HK-2 (cell line): ENCODE data around the gene AUTS2.

Experiments
- DNase-seq: peaks from one replicate; pipeline ENCODE4 v3.0.0-alpha.2; 2018; ENCODE audit not compliant: unreplicated experiment

The AUTS2 gene

DNA sequence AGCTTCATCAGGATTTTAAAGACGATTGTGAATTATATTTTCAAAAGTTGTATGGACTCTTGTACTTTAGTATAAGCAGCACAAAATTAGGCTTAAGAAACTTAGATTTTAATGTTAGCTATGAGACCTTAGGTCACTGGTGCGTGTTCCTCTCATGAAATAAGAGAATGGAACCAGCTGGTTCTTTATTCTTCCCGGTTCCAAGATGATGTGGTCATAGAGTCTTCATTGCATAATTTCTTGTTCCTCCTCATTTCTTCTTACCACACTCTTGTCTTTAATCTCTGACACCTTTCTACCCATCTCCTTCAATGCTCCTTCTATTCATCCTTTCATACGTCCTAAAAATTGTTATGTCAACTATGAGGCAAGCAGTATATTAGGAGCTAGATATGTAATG lies 437.2 kb downstream of the AUTS2 start:
- DNase-seq, result no peak

- no peak for DNase-seq
Observed at GRCh38 chr7:70035955-70036354, 437.7 kb downstream of the AUTS2 start.

GRCh38 chr7:70036695-70037094 lies 438.4 kb downstream of the AUTS2 start:
- no peak for DNase-seq

- no peak for DNase-seq
Observed at GRCh38 chr7:70037171-70037933, 439.1 kb downstream of the AUTS2 start.

DNA sequence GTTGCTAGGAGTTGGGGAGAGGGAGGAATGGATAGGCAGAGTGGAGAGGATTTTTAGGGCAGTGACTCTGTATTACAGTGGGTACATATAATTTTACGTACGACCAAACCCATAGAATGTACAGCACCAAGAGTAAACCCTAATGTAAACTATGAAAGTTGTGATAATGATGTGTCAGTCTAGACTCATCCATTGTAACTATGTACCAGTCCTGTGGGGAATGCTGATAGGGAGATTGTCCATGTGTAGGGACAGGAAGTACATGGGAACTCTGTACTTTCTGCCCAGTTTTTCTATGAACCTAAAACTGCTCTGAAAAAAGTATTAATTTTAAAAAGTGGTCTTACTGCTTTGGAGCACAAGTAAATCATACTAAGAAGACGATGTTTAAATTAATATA lies 441.8 kb downstream of the AUTS2 start:
- DNase-seq, result no peak

DNA sequence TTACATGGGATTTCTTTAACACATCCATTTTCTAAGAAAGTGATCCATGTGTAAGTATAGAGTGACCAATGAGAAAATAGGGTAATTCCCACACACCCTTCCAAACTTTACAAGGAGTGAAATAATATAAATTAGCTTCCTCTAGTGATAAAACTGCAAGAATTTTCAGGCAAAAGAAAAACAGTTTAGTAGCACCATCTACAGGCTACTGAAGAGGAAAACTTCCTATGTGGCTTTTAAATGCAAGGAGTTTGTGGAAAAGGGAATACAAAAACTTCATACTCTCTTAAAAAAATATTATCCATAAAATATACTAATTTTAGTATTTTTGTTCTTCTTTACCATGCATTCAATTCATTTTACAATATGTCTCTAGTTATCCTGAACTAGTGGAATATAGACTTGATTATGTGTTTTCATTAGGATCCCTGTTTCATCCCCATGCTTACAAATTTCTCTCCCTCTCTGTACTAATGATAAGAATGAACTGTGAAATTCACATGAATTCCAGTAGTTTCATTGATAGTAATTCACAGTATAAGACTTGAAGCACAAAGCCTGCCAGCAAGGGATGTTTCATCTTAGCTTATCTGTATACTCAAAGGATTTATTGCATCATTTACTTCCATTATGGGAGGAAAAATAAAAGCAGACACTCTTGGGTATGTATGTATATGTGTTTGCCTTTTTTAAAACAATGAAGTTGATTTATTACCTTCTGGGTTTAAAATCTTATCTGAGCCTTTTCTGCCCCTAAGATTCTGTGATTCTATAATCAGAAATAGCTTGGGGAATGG lies 442.9 kb downstream of the AUTS2 start:
- DNase-seq, result no peak

GRCh38 chr7:70042533-70042932 lies 444.3 kb downstream of the AUTS2 start:
- no peak for DNase-seq

GRCh38 chr7:70043015-70043538 lies 444.8 kb downstream of the AUTS2 start:
- DNase-seq, result no peak

DNA sequence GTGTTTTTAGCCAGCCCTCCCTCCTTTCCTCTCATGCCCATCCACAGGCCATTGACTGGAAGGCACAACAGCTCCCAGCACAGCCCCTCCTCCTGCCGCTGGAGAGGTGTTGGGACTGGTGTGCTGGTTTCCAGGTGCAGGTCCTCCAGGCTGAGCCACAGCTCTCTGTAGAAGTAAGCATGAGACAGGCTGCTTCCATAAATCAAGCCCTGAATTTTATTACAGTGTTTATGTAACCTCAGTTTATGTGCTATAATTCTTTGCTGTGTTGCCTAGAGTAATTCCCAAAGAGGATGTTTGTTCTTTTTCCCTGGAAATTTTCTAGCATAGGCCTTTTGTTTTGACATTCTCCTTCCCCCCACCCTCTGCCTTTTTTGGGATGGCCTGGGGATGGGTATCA lies 445.8 kb downstream of the AUTS2 start:
- no peak for DNase-seq

GRCh38 chr7:70044525-70044924 lies 446.2 kb downstream of the AUTS2 start:
- no peak for DNase-seq

DNA sequence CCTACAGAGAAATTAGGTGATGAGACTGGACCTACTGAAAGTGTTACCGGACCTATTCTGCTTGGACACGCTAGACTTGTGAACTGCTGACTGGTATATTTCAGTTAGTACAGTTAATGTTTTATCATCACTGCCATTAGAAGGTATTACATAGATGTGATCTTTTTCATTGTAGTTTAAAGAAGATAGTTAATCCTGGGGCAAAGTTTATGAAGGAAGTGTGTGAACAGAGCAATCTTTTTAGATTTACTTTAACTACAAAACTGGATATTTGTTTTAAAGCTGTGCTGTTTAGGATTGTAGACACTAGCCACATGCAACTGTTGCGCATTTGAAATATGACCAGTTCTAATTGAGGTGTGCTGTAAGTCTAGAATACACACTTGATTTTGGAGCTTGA lies 446.7 kb downstream of the AUTS2 start:
- DNase-seq, result no peak

- no peak for DNase-seq
Observed at GRCh38 chr7:70047384-70047783, 449.1 kb downstream of the AUTS2 start.

DNA sequence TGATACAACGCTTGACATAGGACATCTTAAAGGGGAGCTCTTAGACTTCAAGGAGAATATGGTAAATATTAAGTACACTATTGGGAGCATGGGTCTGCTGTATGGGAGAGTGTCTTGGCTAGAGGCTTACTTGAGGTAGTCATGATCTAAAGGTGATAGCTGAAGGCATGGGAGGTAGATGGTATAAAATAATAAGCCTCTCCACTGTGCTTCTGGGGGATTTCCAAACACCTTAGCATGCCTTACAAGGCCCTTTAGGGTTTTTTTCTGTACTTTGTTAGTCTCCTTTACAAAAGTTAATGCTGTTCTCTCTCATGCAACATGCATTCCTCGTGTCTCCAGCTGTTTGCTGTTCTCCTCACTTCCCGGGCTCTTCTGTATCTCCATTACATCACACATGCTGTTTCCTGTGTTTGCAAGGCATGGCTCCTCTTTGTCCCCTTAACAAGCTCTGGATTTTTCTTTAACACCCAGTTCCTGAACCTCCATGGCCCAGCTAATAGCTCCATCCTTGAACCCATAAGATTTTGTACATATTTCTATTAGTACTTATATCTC lies 449.7 kb downstream of the AUTS2 start:
- no peak for DNase-seq

GRCh38 chr7:70051726-70052125 lies 453.5 kb downstream of the AUTS2 start:
- no peak for DNase-seq

DNA sequence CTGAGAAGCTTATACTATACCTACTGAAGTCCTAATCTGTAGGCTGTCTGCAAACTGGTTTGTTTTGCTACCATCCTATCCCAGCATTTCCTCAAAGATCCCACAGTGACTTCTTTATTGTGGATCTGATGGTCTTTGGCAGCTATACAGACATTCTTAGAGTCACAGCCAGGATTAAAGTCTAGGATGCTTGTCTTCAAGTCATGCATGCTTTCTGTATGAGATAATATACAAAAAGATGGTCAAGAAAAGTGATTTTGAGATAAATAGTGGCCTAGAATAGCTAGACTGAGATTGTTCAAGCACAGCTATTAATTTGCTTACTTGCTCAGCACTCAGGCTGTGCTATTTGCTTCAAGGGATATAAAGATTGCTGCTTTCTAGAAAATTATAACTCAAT lies 454.4 kb downstream of the AUTS2 start:
- no peak for DNase-seq

GRCh38 chr7:70053421-70053820 lies 455.1 kb downstream of the AUTS2 start:
- DNase-seq, result no peak

GRCh38 chr7:70053989-70054388 lies 455.7 kb downstream of the AUTS2 start:
- DNase-seq, result no peak

DNA sequence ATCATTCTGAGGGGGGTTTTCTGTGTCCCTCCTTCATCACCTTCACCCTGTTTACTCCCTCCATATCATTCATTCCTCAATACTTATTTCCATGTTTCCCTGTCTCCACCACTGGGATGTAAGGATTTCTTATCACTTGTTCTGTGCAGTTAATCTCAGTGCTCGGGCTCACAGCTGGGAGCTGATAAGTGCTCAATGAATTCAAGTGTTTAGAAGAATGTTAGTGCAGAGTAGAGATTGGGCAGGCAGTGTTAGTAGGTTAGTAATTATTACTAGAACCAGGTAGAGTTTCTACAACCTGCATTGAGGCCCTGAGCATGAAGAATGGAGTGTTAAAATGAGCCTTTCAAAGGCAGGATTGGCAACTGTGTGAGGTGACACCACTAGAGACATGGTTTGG lies 458.1 kb downstream of the AUTS2 start:
- no peak for DNase-seq

GRCh38 chr7:70060298-70061068 lies 462.2 kb downstream of the AUTS2 start:
- DNase-seq, result no peak

GRCh38 chr7:70063371-70063770 lies 465.1 kb downstream of the AUTS2 start:
- DNase-seq, result no peak

- DNase-seq, result no peak
Observed at GRCh38 chr7:70063927-70064326, 465.7 kb downstream of the AUTS2 start.

DNA sequence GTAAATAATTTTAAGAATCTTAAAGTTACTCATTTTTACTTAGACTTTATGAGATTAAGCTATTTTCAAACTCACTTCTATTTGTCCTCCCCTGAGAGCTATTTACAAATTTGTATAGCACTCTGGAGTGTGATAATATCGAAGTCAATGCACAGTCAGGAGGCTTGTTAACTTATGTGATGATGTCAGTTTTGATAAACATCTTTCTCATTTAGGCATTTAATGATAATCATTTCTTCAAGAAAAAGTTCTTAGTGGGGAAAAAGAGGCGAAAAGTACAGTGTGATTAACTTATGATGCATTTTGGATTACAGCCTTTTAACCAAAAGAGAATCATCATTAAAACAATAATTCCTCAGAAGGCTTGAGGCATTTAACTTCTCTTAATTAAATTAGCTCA lies 468.6 kb downstream of the AUTS2 start:
- DNase-seq, result no peak
